B cell (primary cell): ENCODE results near the gene ERC1. TPM values are rescaled to one million over a fixed set of nuclear protein-coding genes. Genes with fewer than 3 reads are reported as not detected.

Experiments used
- ATAC-seq: fragments of 200-7000 bp; cut with Tn5 transposase; one replicate; pipeline ENCODE4 v1.10.0; 2021; ENCODE audit warnings: low read depth, mild to moderate bottlenecking, moderate number of reproducible peaks, moderate library complexity
- CTCF ChIA-PET: fragments of 350-600 bp; sonication (Branson Sonifier 250); formaldehyde crosslinking; loops from one replicate; lab custom pipeline; 2021; ENCODE audit warnings: antibody characterized with exemption, inconsistent platforms; lab: Charles Lee
- POLR2A ChIA-PET: fragments of 350-600 bp; sonication (Branson Sonifier 250); formaldehyde crosslinking; loops from one replicate; lab custom pipeline; 2021; ENCODE audit warnings: antibody characterized with exemption; lab: Charles Lee
- DNase-seq: peaks from one replicate; pipeline ENCODE4 v3.0.0; 2013
- H2AFZ ChIP-seq: 2 replicates; pipeline ENCODE4 v1.6.1; 2012; ENCODE audit warnings: mild to moderate bottlenecking, low read depth, low read length; ENCODE audit not compliant: insufficient read depth, poor library complexity, severe bottlenecking
- H3K27ac ChIP-seq, 2 donors: 1 replicate in 1 of 2; 2 replicates in 1 of 2; pipeline ENCODE4 v1.5.1; 2012 to 2013; ENCODE audit warnings: low read length in 2 of 2, mild to moderate bottlenecking in 2 of 2, moderate library complexity in 1 of 2
- H3K27me3 ChIP-seq, 4 experiments: fragments of 200-600 bp in 1 of 4; sonication (generic) in 1 of 4; replicated peaks in 1 of 4; 1 replicate in 2 of 4; 2 replicates in 2 of 4; pipeline versions ENCODE4 v1.6.1 to v1.7.0; 2013 to 2016; ENCODE audit warnings: low read length in 3 of 4, mild to moderate bottlenecking in 2 of 4, mixed read lengths in 1 of 4, moderate library complexity in 1 of 4; ENCODE audit not compliant: insufficient read depth in 4 of 4, control insufficient read depth in 3 of 4; ENCODE audit errors: control extremely low read depth in 1 of 4
- H3K36me3 ChIP-seq, 2 experiments: replicated peaks in 1 of 2; 1 replicate in 1 of 2; 2 replicates in 1 of 2; pipeline versions ENCODE4 v1.6.1 to v1.7.1; 2013; ENCODE audit warnings: low read length in 1 of 2; ENCODE audit not compliant: insufficient read depth in 2 of 2, control insufficient read depth in 1 of 2; ENCODE audit errors: control extremely low read depth in 1 of 2, extremely low read depth in 1 of 2
- H3K4me1 ChIP-seq, 2 donors: fragments of 200-600 bp in 1 of 2; sonication (generic) in 1 of 2; 1 replicate in 1 of 2; 2 replicates in 1 of 2; pipeline versions ENCODE4 v1.5.1 to v1.6.1; 2013 to 2017; ENCODE audit warnings: low read length in 2 of 2; ENCODE audit not compliant: control insufficient read depth in 2 of 2, insufficient read depth in 2 of 2
- H3K4me2 ChIP-seq: replicated peaks from 2 replicates; pipeline ENCODE3; 2012; ENCODE audit warnings: mild to moderate bottlenecking, low read depth, low read length; ENCODE audit not compliant: poor library complexity, severe bottlenecking
- H3K4me3 ChIP-seq, 5 experiments: fragments of 200-600 bp in 1 of 5; sonication (generic) in 1 of 5; 1 replicate in 3 of 5; 2 replicates in 2 of 5; pipeline versions ENCODE4 v1.5.1 to v1.7.0; 2011 to 2016; ENCODE audit warnings: low read length in 4 of 5, mild to moderate bottlenecking in 4 of 5, low read depth in 2 of 5, control low read depth in 1 of 5, moderate library complexity in 1 of 5; ENCODE audit not compliant: insufficient read depth in 1 of 5; ENCODE audit errors: control extremely low read depth in 1 of 5, extremely low read depth in 1 of 5
- H3K79me2 ChIP-seq: fragments of 200-600 bp; sonication (generic); one replicate; pipeline ENCODE4 v1.6.0; 2016; ENCODE audit warnings: low read length; ENCODE audit not compliant: control insufficient read depth, insufficient read depth
- H3K9ac ChIP-seq: fragments of 200-600 bp; sonication (generic); 2 replicates; pipeline ENCODE4 v1.6.1; 2017; ENCODE audit warnings: mild to moderate bottlenecking, low read length, moderate library complexity
- H3K9me3 ChIP-seq, 3 donors: one replicate each; pipeline versions ENCODE4 v1.6.1 to v1.7.1; 2013; ENCODE audit warnings: low read length in 2 of 3; ENCODE audit not compliant: control insufficient read depth in 2 of 3, insufficient read depth in 1 of 3; ENCODE audit errors: control extremely low read depth in 1 of 3
- H4K20me1 ChIP-seq: 2 replicates; pipeline ENCODE4 v1.6.0; 2012; ENCODE audit warnings: mild to moderate bottlenecking, low read length; ENCODE audit not compliant: insufficient read depth, control insufficient read depth, poor library complexity, severe bottlenecking
- H3K27ac Mint-ChIP-seq: one replicate; pipeline ENCODE4 v1.8.0; 2021; ENCODE audit warnings: mixed read lengths
- H3K27me3 Mint-ChIP-seq: one replicate; pipeline ENCODE4 v1.8.0; 2021; ENCODE audit warnings: mixed read lengths
- H3K4me1 Mint-ChIP-seq: one replicate; pipeline ENCODE4 v1.8.0; 2021; ENCODE audit warnings: mixed read lengths
- H3K4me3 Mint-ChIP-seq: one replicate; pipeline ENCODE4 v1.8.0; 2021; ENCODE audit warnings: mixed read lengths
- H3K9me3 Mint-ChIP-seq: one replicate; pipeline ENCODE4 v1.8.0; 2022; ENCODE audit warnings: mixed read lengths; ENCODE audit not compliant: insufficient read depth
- CTCF ChIP-seq: fragments of 200-600 bp; IDR thresholded peaks from one replicate; pipeline ENCODE4 v1.8.0; 2022; ENCODE audit warnings: antibody characterized with exemption, mild to moderate bottlenecking
- EZH2 ChIP-seq: IDR thresholded peaks from 2 replicates; pipeline ENCODE4 v1.6.1; 2012; ENCODE audit warnings: borderline replicate concordance, low read depth, mild to moderate bottlenecking, moderate library complexity, low read length; ENCODE audit not compliant: insufficient read depth, poor library complexity, severe bottlenecking
- WGBS: methylation state at CpG from one replicate; pipeline ENCODE4 v1.1.5; 2013; ENCODE audit warnings: missing lambda C conversion rate; ENCODE audit not compliant: insufficient coverage; 5-methylcytosine and 5-hydroxymethylcytosine counted together
- intact Hi-C: fragments of 100-400 bp; cut with micrococcal nuclease; formaldehyde crosslinking; loops from one replicate; pipeline ENCODE4 v1.10.0; 2022
- polyA plus RNA-seq: library from polyadenylated mRNA; depleted of rRNA; stranded (reverse); fragments of >200 nt; gene quantifications from 2 replicates; pipeline ENCODE4 v1.2.3, GENCODE V29; 2012
- total RNA-seq, 2 donors: library from RNA; stranded (reverse); fragments of 120-200 nt in 1 of 2; gene quantifications; 1 replicate in 1 of 2; 2 replicates in 1 of 2; pipeline versions ENCODE4 v1.2.3 to v1.2.4, GENCODE V29; 2013 to 2022

The ERC1 gene
- total and polyA plus RNA-seq, 2 donors (not counting 1 experiment from before 2014, with no cell fraction given), result 4.0 to 77.6 TPM

DNA sequence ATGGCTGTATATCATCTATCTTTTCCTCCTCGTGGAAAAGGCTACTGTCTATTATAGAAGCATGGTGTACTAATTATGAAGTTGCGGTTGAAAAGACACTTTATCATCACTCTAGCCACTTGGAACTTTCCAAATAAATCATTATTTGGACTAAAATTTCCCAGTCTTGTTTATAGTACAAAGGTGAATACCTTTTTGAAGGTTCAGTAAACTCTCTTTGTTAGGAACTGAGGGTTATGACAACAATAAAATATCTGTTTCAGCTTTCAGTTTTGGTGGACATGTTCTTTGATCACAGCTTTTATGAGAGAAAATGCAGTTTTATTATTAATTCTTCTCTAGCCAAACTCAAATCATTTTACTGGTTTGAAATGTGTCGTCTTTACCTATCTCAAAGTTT lies 386.7 kb downstream of the ERC1 start:
- DNase-seq (no peak), ATAC-seq (no peak)
- Mint-ChIP-seq H3K4me3 (no peak overlapping the region), H3K4me1 (no peaks in the 10 kb centered on the region), H3K27ac (no peak overlapping the region), H3K27me3 (no peaks in the 10 kb centered on the region), H3K9me3 (no peaks in the 10 kb centered on the region)
- no peaks in the 10 kb centered on the region for H3K4me1 ChIP-seq
- TF ChIP-seq EZH2 (no peak), CTCF (no peak)
- no peak overlapping the region for H3K4me2 ChIP-seq
- no peak overlapping the region for H3K4me3 ChIP-seq
- H3K27ac ChIP-seq, result no peak overlapping the region
- H2AFZ ChIP-seq, result no peak overlapping the region
- H3K27me3 ChIP-seq, result no peaks in the 10 kb centered on the region
- H3K9ac ChIP-seq, result no peak overlapping the region
- ChIA-PET POLR2A (no interaction called here), CTCF (no interaction called here)
- no CpG with 5 or more reads among the region's 3 CpGs for WGBS
- H3K9me3 ChIP-seq, result no peaks in the 10 kb centered on the region
- H3K79me2 ChIP-seq, result no peaks in the 10 kb centered on the region
- H4K20me1 ChIP-seq, result no peaks in the 10 kb centered on the region
- H3K36me3 ChIP-seq, result peaks cover 0 to 13% of the 10 kb centered on the region in 2 experiments
- intact Hi-C loops, result no loop called here

GRCh38 chr12:1380171-1380851 lies 389.3 kb downstream of the ERC1 start:
- CTCF ChIA-PET, result no interaction called here
- H3K79me2 ChIP-seq, result no peaks in the 10 kb centered on the region
- TF ChIP-seq EZH2 (no peak), CTCF (no peak)
- no peak overlapping the region for H3K4me3 Mint-ChIP-seq
- H3K9me3 Mint-ChIP-seq, result no peaks in the 10 kb centered on the region
- no peaks in the 10 kb centered on the region for H3K27me3 ChIP-seq
- H3K36me3 ChIP-seq, result peaks cover 0 to 13% of the 10 kb centered on the region in 2 experiments
- no peaks in the 10 kb centered on the region for H4K20me1 ChIP-seq
- no peak overlapping the region for H2AFZ ChIP-seq
- no peak for ATAC-seq
- intact Hi-C loops, result no loop called here
- H3K4me1 Mint-ChIP-seq, result no peaks in the 10 kb centered on the region
- H3K4me1 ChIP-seq, result no peaks in the 10 kb centered on the region
- H3K9ac ChIP-seq, result no peak overlapping the region
- H3K27ac ChIP-seq, result no peak overlapping the region
- WGBS, result 98% methylated on average over 12 of the region's 12 CpGs
- POLR2A ChIA-PET, result no interaction called here
- no peak overlapping the region for H3K4me3 ChIP-seq
- no peak for DNase-seq
- no peak overlapping the region for H3K4me2 ChIP-seq
- no peaks in the 10 kb centered on the region for H3K27me3 Mint-ChIP-seq
- H3K9me3 ChIP-seq, result no peaks in the 10 kb centered on the region
- no peak overlapping the region for H3K27ac Mint-ChIP-seq
